Germinal center (tissue), 1 donor: Measurements from ENCODE around the gene PRSS56.

Experiments
- DNase-seq: peaks from one replicate; pipeline ENCODE4 v3.0.0; 2012; ENCODE audit warnings: mixed read lengths, low spot score

Gene PRSS56

GRCh38 chr2:232519581-232520438 is at the start of gene PRSS56:
TSS of gene PRSS56 (plus strand) at chr2:232520388. CDS start at chr2:232520599, 211 bp downstream.
- no peak for DNase-seq

GRCh38 chr2:232473467-232473890 is 46.7 kb upstream of the PRSS56 start:
- DNase-seq, result no peak

GRCh38 chr2:232476045-232476444 is 44.1 kb upstream of the PRSS56 start:
- no peak for DNase-seq

- no peak for DNase-seq
Observed at GRCh38 chr2:232476791-232477190, 43.4 kb upstream of the PRSS56 start.

GRCh38 chr2:232477751-232478510 is 42.3 kb upstream of the PRSS56 start:
- no peak for DNase-seq

- DNase-seq, result no peak
Observed at GRCh38 chr2:232478571-232479340, 41.4 kb upstream of the PRSS56 start.

GRCh38 chr2:232479341-232480200 is 40.6 kb upstream of the PRSS56 start:
- DNase-seq, result no peak

GRCh38 chr2:232480201-232481190 is 39.7 kb upstream of the PRSS56 start:
- DNase-seq, result no peak

GRCh38 chr2:232481322-232482140 is 38.7 kb upstream of the PRSS56 start:
- no peak for DNase-seq

GRCh38 chr2:232482301-232483238 is 37.6 kb upstream of the PRSS56 start:
- DNase-seq, result no peak

- DNase-seq, result no peak
Observed at GRCh38 chr2:232483311-232483922, 36.8 kb upstream of the PRSS56 start.

- no peak for DNase-seq
Observed at GRCh38 chr2:232483923-232484627, 36.1 kb upstream of the PRSS56 start.

GRCh38 chr2:232484628-232485347 is 35.4 kb upstream of the PRSS56 start:
- no peak for DNase-seq

GRCh38 chr2:232485348-232485756 is 34.8 kb upstream of the PRSS56 start:
- DNase-seq, result no peak

GRCh38 chr2:232485757-232486557 is 34.2 kb upstream of the PRSS56 start:
- no peak for DNase-seq
